22Rv1 (cell line): ENCODE data around the gene PPM1M.

Source experiments
- H3K27ac ChIP-seq: fragments of 450-650 bp; 2 replicates; pipeline ENCODE4 v1.5.1; 2017
- CTCF ChIP-seq: fragments of 450-650 bp; IDR thresholded peaks from 2 replicates; pipeline ENCODE4 v1.5.1; 2017; ENCODE audit warnings: mild to moderate bottlenecking
- ZFX ChIP-seq: fragments of 450-650 bp; IDR thresholded peaks from 2 replicates; pipeline ENCODE4 v1.6.1; 2017; ENCODE audit warnings: antibody characterized with exemption, borderline replicate concordance

Gene PPM1M

DNA sequence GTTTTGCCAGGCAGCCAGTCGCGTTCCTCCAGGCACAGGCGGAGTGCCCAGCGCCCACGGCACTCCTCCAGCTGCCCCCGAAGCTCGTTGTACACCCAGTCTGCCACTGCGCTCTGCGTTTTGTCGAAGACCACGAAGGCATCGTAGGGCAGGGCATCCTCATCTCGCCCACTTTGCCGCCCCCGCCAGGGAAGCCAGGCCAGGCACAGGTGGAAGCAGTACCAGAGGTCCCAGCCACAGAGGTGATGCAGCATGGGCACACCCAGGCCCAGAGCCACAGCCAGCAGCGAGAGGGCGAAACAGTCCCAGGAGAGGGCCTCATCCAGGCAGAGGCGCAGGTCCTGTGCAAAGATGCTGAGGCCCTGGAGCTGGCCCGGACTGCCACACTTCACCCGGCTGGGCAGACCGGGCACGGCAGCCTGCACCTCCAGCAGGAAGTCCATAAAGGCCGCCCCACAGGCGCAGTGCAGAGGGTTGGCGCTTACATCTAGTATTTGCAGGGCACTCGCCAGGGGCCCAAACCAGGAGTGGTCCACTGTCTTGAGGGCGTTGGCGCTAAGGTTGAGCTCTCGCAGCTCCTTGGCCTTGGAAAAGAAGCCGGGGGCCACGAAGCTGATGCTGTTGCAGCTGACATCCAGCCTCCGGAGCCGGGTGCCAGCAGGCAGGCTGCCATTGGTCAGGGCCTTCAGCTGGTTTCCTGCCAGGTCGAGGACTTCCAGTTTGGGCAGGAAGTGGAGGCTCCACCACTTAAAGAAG lies 23.8 kb upstream of the PPM1M start:
- TF ChIP-seq CTCF, result no peak
- no peak for TF ChIP-seq ZFX
- H3K27ac ChIP-seq, result no peak overlapping the region

DNA sequence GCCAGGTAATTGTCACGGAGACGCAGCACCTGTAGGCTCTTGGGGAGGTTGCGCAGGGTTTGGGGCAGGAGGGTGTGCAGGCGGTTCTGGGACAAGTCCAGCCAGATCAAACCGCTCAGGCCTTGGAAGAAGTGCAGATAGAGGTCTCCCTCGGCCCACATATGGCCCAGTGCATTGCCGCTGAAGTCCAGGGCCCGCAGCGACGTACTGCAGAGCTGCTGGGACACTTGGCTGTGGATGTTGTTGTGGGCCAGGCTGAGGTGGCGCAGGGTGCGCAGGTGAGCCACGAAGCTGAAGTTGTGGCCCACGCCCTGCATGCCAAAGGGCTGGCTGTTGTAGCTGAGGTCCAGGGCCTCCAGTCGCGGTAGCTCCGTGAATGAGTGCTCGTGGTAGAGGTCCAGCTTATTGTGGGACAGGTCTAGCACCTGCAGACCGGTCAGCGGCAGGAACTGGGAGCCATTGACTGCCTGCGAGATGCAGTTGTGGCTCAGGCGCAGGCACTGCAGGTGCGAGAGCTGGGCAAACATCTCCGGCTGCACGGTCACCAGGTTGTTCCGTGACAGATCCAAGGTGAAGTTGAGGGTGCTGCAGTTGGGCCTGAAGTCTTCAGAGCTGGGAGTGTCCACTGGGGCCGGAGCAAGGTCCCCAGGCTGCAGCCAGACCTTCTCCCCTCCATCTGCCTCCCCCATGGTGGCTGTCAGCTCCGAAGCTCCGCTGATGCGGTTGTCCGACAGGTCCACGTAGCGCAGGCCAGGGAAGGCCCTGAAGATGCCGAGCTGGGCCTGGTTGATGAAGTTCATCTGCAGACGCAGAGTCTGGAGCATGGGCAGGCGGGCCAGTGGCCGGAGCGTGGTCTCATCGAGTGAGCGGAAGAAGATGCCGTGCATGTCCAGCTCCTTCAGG lies 23.0 kb upstream of the PPM1M start:
- TF ChIP-seq ZFX (no peak), CTCF (no peak)
- no peak overlapping the region for H3K27ac ChIP-seq

- H3K27ac ChIP-seq, result no peak overlapping the region
- no peak for TF ChIP-seq CTCF
- TF ChIP-seq ZFX, result no peak
Measured at GRCh38 chr3:52223449-52224408, 21.8 kb upstream of the PPM1M start.

GRCh38 chr3:52225452-52226228 lies 19.9 kb upstream of the PPM1M start, which contains the start of gene TLR9:
TLR9 (minus strand) TSS chr3:52225645; CDS start chr3:52225529, 116 bp downstream.
- no peak within 1 kb of the TSS for H3K27ac ChIP-seq
- TF ChIP-seq CTCF (no peak), ZFX (no peak)

GRCh38 chr3:52226229-52226817 lies 19.2 kb upstream of the PPM1M start:
- no peak for TF ChIP-seq CTCF
- TF ChIP-seq ZFX, result no peak
- H3K27ac ChIP-seq, result no peak overlapping the region

DNA sequence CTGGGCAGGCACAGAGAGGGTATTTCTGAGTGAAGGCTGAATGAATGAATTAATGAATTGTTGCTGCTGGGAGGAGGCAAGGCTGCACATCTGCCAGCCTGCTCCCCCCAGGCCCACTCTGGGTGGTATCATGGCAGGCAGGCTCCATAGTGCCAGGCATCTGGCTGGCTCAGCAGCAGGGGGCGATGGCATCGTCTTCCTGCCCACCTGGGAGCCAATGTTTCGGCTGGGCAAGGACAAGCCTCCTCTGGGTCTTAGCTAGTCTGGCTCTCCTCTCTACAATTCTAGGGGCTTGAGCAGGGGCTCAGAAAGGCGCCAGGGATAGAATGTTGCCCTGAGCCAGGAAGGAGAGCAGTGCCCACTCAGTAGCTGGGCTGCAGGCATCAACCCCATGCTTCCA lies 18.4 kb upstream of the PPM1M start:
- H3K27ac ChIP-seq, result no peak overlapping the region
- TF ChIP-seq CTCF, result peak; percentile 8; the same call in 1 of the 2 replicates
- no peak for TF ChIP-seq ZFX
